OCI-LY3 (cell line): Measurements from ENCODE around the gene ZCCHC24.

ENCODE experiments used
- H2AFZ ChIP-seq: fragments of 200-600, 300-600 bp; shearing (Covaris generic); 2 replicates; pipeline ENCODE4 v1.6.0; 2014; ENCODE audit warnings: antibody characterized with exemption, low read depth, low read length
- H3K27ac ChIP-seq: fragments of 200-600, 300-600 bp; sonication (generic); 2 replicates; pipeline ENCODE4 v1.5.1; 2014; ENCODE audit warnings: mild to moderate bottlenecking, low read length, moderate library complexity, mixed read lengths
- H3K27me3 ChIP-seq: fragments of 200-600, 300-600 bp; sonication (generic); 2 replicates; pipeline ENCODE4 v1.6.1; 2014; ENCODE audit warnings: low read depth, low read length, mixed read lengths
- H3K36me3 ChIP-seq: fragments of 200-600, 300-600 bp; sonication (generic); replicated peaks from 2 replicates; pipeline ENCODE3; 2014; ENCODE audit warnings: low read depth, low read length, mixed read lengths
- H3K4me1 ChIP-seq: fragments of 300-600, 200-600 bp; sonication (generic); 2 replicates; pipeline ENCODE4 v1.6.1; 2014; ENCODE audit warnings: low read length, mixed read lengths
- H3K4me2 ChIP-seq: fragments of 200-600, 300-600 bp; sonication (generic); 2 replicates; pipeline ENCODE4 v1.6.1; 2014; ENCODE audit warnings: low read length, mixed read lengths
- H3K4me3 ChIP-seq: fragments of 300-600, 200-600 bp; sonication (generic); 2 replicates; pipeline ENCODE4 v1.5.1; 2014; ENCODE audit warnings: antibody characterized with exemption, mild to moderate bottlenecking, low read length, moderate library complexity
- H3K79me2 ChIP-seq: fragments of 300-600, 200-600 bp; shearing (Covaris generic); 2 replicates; pipeline ENCODE4 v1.6.1; 2014; ENCODE audit warnings: mild to moderate bottlenecking, low read length, mixed read lengths
- H3K9ac ChIP-seq: fragments of 300-600, 200-600 bp; shearing (Covaris generic); 2 replicates; pipeline ENCODE4 v1.6.0; 2014; ENCODE audit warnings: mild to moderate bottlenecking, low read length, moderate library complexity
- H3K9me3 ChIP-seq: fragments of 200-600, 300-600 bp; shearing (Covaris generic); 2 replicates; pipeline ENCODE4 v1.6.1; 2014; ENCODE audit warnings: low read length, mixed read lengths; ENCODE audit not compliant: insufficient read depth
- H4K20me1 ChIP-seq: fragments of 200-600, 300-600 bp; sonication (generic); 2 replicates; pipeline ENCODE4 v1.6.1; 2016; ENCODE audit warnings: low read length, mixed read lengths; ENCODE audit not compliant: insufficient read depth
- CTCF ChIP-seq: fragments of 200-600, 300-600 bp; sonication (generic); IDR thresholded peaks from 2 replicates; pipeline ENCODE4 v1.5.1; 2014; ENCODE audit warnings: antibody characterized with exemption, low read length, low read depth
- EZH2phosphoT487 ChIP-seq: fragments of 200-600 bp; shearing (Covaris generic); IDR thresholded peaks from 2 replicates; pipeline ENCODE4 v1.6.1; 2018; ENCODE audit warnings: antibody characterized with exemption, mixed run types, low read depth

Gene ZCCHC24

DNA sequence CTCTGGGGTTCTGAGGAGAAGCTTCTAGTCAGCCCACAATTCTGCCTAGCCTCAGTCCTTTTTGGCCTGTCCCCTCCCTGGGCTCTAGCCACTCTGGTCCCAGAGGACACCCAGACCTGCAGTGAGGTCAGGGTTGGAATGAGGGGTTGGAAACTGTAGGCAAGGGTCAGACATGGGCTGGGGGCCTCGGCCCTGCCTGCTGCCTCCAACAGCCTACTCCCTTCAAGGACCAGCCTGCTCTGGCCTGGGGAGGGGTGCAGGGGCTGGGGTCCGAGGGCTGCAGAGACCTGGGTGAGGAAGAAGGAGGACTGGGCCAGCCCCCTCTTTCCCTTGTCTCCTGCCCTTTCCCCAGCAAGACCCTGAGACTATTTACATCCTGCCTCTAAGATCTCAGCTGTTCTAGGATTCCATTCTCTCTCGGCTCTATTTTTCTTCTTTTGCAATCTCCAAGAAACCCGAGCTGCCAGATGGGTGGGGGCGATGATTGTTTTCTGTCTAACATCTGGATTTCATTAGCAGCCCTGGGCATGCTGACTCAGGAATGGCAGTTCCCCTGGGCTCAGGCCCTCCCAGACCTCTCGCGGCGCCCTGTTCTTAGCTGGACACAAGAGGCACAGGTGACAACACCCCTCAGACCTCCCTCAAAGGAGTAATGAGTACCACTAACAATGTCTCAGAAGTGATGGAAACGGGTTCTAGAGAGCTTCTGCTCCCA lies 23.1 kb downstream of the ZCCHC24 start:
- Histone ChIP-seq H3K36me3 (no peaks in the 10 kb centered on the region), H3K9ac (no peak overlapping the region), H3K4me1 (no peaks in the 10 kb centered on the region), H4K20me1 (no peaks in the 10 kb centered on the region), H3K27me3 (no peaks in the 10 kb centered on the region), H3K27ac (no peak overlapping the region), H2AFZ (no peak overlapping the region), H3K4me3 (no peak overlapping the region), H3K79me2 (no peaks in the 10 kb centered on the region), H3K4me2 (no peak overlapping the region), H3K9me3 (no peaks in the 10 kb centered on the region)
- TF ChIP-seq CTCF (no peak), EZH2phosphoT487 (no peak)

- Histone ChIP-seq H4K20me1 (no peaks in the 10 kb centered on the region), H3K9me3 (no peaks in the 10 kb centered on the region), H3K4me1 (no peaks in the 10 kb centered on the region), H3K4me3 (no peak overlapping the region), H3K27me3 (no peaks in the 10 kb centered on the region), H3K9ac (no peak overlapping the region), H3K27ac (no peak overlapping the region), H3K4me2 (no peak overlapping the region), H2AFZ (no peak overlapping the region), H3K36me3 (no peaks in the 10 kb centered on the region), H3K79me2 (no peaks in the 10 kb centered on the region)
- TF ChIP-seq EZH2phosphoT487 (no peak), CTCF (no peak)
Observed at GRCh38 chr10:79420974-79421688, 24.3 kb downstream of the ZCCHC24 start.

GRCh38 chr10:79418886-79419595 lies 26.4 kb downstream of the ZCCHC24 start:
- no peak for TF ChIP-seq EZH2phosphoT487
- no peak for TF ChIP-seq CTCF
- Histone ChIP-seq H3K4me3 (no peak overlapping the region), H3K9ac (no peak overlapping the region), H3K4me1 (no peaks in the 10 kb centered on the region), H3K27ac (no peak overlapping the region), H3K9me3 (no peaks in the 10 kb centered on the region), H4K20me1 (no peaks in the 10 kb centered on the region), H3K27me3 (no peaks in the 10 kb centered on the region), H3K36me3 (no peaks in the 10 kb centered on the region), H3K4me2 (no peak overlapping the region), H2AFZ (no peak overlapping the region), H3K79me2 (no peaks in the 10 kb centered on the region)

DNA sequence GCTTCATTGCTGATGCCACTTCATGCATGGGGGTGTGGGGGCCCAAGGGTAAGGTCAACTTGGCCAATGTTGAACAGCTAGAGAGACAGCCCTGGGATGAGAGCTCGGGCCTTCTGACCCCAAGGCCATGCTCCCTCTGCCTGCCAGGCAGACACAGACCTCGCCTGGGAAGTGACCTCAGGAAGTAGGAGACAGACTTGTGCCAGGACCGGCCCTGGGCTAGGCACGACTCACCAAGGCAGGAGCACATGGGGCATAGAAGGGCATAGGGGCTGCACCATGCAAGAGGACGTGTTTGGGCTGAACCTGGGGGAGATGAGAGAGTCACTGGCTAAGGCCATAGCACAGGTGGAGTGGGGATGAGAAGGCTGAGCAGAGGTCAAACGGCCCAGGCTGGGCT lies 27.1 kb downstream of the ZCCHC24 start:
- no peak for TF ChIP-seq EZH2phosphoT487
- TF ChIP-seq CTCF = no peak
- no peaks in the 10 kb centered on the region for H4K20me1 ChIP-seq
- H3K27ac ChIP-seq = no peak overlapping the region
- no peaks in the 10 kb centered on the region for H3K4me1 ChIP-seq
- H2AFZ ChIP-seq = no peak overlapping the region
- no peaks in the 10 kb centered on the region for H3K36me3 ChIP-seq
- H3K79me2 ChIP-seq = no peaks in the 10 kb centered on the region
- H3K4me3 ChIP-seq = no peak overlapping the region
- H3K9ac ChIP-seq = no peak overlapping the region
- H3K27me3 ChIP-seq = no peaks in the 10 kb centered on the region
- H3K4me2 ChIP-seq = no peak overlapping the region
- H3K9me3 ChIP-seq = no peaks in the 10 kb centered on the region
